DMS 273 (cell line): Measurements from ENCODE around the gene PRKD2.

ENCODE experiments used
- DNase-seq: peaks from one replicate; lab custom pipeline; 2025; ENCODE audit not compliant: unreplicated experiment; lab: John Stamatoyannopoulos, UW

Gene PRKD2

DNA sequence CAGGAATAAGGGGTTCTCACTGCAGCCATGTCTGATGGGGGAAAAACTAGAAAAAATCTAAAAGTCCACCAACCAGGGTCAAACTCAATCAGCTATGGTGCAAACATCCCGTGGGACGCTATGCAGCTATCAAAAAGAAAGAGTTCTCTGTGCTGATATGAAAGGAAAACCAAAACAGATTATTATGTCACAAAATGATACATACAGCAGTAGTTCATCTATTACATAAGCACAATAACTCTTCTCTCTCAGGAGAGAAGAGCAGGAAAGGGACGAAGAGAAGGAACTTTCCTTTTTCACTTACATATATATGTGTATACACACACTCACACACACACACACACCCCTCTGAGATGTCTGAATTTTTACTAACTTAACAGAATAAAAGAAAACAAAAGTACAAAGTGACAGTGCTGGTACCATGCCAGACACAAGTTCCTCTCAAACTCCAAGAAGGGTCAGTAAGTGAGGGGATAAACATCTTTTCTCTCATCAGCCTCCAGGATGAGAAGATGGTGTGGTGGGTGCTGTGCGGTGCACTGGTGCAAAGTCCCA is 26.1 kb upstream of the PRKD2 start:
- DNase-seq, result no peak

DNA sequence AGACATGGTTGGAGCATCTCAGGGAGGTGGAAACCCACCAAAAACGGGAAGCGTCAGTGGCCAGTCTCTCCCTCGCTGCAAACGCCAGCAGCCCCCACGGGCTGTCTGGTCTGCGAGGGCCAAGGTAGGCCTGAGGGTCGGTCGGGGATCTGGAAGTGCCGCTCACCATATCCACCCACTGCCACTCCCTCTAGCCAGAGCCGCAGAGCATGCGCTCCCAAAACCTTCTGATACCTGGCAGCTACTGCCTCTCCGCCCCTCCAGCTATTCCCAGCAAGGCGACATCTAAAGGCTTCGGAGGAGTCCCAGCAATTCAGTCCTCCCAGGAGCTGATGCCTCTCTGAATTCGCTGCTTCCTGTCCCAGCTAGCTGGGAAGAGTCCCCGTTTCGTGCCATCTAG is 24.5 kb upstream of the PRKD2 start:
- no peak for DNase-seq

DNA sequence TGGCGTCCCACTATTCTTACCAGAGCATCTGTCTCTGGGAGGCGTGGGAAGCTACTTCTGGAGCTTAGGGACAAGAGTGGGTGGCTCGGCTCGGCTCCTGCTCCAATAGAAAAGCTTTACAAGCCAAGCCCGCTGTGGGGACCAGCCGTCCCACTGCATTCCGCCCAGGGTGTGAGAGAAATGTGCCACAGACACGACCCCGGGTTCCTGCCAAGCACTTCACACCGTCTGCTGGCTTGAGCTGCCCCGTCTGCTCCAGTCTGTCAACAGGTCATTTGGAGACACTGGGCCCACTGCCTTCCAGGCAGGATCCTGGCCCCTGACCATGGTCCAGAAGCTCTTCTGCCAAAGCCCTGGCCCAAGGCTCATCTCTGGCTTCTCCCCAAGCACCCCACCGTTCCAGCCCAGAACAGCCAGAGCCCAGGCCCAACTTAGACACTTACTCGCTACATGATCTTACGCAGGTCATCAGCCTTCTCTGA is 22.4 kb upstream of the PRKD2 start:
- DNase-seq, result no peak

DNA sequence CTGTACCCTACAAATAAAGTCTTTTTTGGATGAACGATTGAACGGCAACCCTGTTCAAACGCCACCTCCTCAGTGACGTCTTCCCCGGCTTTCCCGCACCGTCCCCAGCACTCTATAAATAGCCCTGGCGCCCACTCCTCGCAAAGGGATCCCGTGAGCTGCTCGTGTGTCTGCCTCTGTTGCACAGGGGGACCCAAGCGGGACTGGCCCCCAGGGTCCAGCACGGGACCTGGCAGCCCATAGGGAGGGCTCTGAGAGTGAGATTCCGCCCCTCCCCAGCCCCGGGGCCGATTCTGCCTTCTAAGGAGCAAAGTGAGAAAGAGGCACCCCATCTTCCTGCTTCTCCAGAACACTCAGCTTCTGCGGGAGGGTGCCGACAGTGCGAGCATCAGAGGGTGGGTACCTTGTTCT is 20.9 kb upstream of the PRKD2 start:
- DNase-seq, result no peak

DNA sequence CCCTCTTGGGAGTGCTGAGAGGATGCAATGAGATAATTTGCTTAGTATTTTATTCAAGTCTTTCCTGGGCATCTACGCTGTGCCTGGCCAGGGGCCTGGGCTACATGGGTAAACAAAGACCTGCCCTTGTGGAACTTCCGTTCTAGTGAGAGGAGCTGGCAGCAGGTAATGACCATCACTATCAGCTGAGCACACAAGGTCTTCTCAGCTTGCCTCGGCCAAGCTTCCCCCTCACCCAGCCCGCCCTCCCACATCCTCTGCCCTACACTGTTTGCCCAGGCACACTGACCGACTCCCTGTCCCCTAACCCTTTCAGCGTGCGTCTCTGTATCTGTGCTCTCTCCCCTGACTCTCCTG is 20.4 kb upstream of the PRKD2 start:
- DNase-seq, result no peak

DNA sequence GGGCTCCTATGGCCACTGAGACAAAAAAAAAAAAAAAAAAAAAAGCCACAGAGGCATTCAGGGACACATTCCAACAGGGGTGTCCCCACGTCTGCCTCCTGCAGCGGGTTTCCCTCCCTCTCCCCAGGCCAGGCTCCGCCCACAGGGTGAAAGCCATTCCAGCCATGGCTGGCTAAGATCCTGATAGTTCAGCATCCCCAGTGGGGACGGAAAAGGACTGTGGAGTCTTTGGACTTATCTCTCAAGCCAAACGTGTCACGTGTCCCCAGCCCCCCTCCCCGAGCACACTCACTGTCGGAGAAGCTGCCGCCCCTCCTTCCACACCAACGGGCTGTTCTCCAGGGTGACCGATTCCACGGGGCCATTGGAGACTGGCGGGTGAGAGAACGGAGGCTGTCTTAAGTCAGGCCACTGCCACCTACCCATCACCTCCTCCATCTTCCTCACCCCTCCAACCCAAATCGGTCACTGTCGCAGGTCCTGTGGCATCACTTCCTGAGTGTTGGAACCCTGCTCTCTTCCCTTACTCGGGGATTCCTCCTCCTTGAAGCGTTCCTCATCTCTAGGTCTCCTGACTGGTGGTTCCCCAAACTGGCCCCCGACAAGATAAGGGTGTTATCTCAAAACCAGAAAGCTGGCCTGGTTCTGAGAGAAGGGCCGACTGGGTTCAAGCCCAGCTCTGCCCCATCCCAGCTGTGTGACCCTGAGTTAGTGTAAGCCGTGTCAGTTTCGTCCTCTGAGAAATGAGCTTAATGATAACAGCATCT is 19.8 kb upstream of the PRKD2 start:
- no peak for DNase-seq

DNA sequence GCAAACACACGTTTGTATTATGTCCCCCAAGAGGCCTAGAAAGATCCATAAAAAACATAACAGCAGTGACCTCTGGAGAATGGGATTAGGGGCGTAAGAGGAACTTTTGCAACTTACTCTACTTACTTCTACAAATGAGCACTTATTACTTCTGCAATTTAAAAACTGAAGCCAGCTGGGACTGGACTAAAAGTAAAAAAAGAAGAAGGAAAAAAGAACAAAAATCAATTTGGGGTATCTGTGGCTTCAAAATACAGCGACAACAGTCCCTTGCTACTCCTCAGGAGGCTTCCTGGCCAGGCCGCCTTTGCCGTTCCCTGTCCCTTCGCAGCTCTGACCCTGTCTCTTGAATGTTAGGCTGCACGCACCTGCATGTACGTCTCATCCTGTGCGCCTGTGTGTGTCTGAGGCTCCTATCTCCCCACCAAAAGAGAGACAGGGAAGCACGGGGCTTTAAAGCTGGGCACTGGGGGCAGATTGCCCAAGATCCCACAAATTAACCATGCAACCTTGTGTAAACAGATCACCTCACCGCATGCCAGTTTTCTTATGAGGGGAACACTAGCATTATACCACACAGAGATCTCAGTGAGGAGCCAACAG is 16.9 kb upstream of the PRKD2 start:
- no peak for DNase-seq

DNA sequence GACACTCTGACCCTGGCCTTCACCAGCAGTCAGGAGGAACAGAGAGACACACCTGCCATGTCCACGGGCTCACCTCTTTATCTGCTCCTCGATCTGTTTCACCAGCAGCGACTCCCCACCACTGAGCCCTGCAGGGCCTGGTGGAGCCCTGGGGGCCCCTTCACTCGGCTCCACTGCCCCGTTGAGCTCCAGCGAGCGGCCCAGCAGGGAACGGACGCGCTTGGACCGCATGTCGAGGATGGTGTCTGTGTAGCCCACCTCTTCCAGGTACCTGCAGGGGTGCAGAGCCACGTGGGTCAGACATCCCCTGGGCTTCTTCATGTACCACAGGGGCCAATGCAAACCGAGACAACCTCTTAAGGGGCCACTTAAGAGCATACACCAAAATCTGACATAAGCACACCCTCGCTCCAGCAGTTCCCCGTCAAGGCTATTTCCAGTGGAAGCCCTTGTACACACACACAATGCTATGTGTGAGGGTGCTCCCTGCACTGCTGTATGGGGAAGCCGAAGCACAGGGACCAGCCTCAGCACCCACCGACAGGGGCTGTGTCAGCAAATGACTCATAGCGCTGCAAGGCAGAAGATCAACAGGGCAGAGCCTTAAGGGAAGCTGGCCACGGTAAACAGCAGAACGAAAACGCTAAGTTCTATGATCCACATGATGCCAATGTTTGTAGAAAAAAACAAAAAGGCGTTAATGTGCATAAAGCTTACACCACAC is 16.2 kb upstream of the PRKD2 start:
- DNase-seq, result no peak

DNA sequence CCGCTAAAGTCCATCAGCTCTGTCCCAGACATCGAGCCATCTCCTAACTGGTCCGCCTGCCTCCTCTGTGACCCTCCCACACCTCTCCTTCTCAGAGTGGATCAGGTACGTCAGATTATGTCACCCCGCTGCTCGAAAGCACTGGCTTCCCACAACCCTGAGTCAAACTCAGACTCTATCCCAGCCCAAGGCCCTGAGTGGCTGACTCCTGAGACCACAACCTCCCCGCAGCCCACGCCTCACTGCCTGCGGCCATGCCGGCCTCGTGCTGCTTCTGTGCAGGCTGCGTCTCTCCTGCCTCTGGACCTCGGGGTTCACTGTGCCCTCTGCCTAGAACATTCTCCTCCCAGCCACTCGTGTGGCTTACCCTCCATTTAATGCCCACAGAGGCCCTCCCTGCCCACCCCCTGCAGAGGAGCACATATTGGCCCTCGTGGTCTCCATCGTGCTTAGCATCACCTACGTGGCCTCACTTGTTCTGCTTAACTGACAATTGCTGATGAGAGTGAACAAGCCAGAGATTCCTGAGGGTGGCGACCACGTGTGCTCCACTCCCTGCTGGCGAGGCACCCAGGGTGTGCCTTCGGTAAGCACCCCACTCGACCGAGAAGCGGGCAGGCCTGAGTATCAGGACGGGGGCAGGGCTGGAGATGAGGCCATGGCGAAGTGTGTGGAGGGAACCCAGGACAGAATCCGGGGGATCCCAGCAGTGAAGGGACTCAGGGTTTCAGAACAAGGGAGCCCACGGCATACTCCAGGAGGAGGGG is 15.4 kb upstream of the PRKD2 start:
- no peak for DNase-seq

DNA sequence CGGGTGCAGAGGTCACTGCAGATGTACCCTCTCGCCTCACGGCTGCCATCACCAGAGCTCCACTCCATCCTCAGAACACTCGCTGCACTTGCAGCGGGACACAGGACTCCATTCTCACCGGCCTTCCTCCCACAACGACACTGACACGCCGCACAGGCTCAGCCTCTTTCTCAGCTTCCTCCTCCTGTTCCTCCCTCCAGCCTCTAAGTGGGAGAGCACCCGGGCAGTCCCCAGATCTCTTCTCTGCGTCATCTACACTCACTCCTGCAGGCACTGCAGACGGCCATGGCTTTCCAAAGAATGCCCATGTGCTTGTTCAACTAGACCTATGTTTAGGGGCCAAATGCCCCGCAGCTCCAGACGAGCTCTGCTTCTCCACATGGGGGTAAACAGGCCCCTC is 14.7 kb upstream of the PRKD2 start:
- no peak for DNase-seq

DNA sequence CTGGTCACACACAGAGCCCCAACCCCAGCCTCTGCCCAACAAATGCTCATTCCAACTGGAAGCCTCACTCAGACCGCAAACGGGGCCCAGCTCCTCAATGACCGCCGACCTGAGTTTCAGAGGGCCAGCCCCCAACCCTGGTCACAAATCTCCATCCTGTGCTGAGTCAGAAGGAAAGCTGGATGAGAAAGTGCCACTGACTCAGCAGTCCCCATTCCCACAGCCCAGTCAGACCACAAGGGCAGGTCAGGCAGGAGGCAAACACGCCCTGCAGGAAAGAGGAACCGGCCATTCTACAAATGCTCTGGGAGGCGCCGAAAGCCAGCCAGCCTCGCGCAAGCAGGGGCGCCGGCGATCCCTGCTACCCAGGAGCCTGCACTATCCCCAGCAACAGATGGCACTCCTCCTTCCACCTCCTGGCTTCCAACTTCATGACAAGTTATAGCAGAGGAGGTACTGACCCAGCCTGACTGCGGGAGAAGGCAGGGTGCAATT is 14.1 kb upstream of the PRKD2 start:
- peak; percentile 75 for DNase-seq

DNA sequence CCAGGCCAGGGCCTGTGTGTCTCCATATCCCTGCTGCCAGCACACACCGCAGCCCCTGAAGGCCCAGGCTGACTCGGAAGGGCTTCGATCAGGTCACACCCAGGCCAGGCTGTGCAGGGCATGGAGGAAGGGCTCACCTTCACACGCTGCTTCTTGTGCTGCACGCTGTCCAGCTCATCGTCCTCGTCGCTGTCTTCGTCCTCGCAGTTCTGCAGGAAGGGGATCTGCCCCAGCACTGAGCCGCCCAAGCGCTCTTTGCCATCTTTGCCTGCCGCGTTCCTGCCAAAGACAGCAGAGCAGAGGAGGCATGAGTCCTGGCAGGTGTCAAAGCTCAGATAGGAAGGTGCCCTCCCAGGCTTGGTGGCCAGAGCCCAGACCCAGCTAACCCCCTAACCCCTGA is 13.7 kb upstream of the PRKD2 start:
- DNase-seq, result no peak

DNA sequence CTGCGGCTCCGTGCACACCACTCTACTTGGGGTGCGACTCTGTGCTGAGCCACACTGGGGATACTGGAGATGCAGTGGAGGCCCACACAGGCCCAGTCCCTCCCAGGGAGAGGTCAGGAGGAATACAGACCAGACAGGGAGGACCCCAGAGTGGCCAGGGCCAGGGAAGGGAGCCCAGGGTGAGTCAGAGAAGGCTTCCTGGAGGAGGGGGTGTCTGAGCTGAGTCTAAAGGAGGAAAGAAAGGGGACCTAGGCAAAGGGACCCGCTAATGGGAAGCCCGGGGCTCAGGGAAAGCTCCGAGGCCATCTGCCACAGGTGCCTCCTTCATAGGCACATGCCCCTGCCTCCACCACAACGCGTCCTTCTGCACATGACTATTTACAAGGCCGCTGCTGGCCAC is 13.3 kb upstream of the PRKD2 start:
- DNase-seq, result no peak

DNA sequence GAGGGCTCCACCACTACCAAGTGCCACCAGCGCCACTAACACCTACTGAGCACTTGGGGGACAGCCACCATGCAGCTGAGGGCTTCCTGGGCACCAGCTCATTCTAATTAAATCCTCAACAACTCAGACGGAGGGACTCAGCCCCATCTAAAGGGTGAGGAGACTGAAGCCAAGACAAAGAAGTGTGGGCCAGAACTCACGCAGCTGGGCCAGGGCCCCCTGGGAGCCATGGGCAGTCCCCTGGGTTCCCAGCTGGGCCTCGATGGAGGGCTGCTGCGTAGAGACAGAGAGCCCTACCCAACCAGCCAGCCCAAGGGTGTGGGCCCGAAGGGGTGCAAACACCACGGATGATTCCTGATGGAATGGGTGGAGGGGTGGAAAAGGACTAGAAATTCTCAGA is 12.8 kb upstream of the PRKD2 start:
- DNase-seq, result no peak

DNA sequence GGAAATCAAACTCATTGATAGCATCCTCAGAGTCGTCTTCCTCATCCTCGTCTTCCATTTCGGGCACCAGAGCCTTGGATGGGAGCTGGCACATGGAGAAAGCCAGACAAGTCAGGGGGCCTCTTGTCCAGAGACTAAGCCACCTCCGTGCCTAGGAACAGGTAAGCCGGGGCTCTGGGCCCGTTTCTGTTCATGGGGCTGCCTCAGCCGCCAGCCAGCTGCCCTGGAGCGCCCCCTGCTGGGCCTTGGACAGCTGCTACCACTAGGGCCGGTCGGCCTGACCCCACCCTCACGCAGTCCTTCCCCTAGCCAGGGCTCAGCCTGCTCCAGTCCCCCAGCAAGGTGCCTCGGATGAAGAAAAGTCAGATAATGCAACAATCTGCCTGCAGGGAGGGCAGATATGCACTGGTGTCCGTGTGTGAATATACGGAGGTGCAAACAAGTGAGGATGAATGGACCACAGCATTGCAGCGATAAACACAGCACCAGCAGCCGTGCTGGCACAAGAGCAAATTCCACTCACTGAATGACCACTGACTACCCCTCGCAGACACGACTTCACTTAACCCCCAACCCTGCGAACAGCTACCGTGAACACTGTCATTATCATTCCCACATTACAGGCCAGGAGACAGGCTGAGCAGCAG is 11.9 kb upstream of the PRKD2 start:
- peak; percentile 80 for DNase-seq

DNA sequence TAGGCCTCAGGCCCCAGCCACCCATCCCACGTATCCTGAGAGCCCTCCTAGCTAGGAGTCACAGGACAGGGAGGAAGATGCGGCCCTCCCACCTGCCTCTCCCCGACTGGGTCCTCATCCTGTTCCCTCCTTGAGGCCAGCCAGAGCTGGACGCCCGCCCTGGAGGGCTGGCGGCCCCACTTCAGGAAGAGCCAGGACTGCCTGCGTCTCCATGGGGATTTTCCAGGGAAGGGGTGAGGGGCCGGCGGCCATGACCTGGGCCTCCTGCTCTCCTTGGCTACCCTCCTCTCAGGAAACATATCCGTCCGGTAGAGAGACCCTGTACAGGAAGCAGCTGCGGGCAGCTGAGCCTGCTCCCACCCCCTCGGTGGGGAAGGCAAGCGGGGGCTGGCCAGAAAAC is 11.3 kb upstream of the PRKD2 start:
- DNase-seq, result no peak

DNA sequence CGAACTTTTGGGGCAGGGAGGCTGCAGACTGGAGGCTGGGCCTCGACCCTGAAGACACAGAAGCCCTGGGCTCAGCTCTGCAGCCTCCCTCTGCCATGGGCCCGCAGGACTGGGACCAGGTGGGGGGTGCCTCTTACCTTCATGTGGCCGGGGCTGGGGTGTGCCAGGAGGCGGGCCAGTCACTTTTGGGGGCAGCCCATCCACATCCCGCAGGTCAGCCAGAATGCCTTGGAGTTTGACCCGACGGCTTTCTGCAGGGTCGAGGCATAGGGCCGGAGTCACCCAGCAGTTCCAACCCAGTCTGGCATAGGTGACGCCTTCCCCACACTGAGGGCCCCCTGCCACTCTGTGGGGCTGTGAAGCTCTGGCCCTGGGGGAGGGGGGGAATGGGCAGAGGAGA is 10.8 kb upstream of the PRKD2 start:
- DNase-seq, result no peak

DNA sequence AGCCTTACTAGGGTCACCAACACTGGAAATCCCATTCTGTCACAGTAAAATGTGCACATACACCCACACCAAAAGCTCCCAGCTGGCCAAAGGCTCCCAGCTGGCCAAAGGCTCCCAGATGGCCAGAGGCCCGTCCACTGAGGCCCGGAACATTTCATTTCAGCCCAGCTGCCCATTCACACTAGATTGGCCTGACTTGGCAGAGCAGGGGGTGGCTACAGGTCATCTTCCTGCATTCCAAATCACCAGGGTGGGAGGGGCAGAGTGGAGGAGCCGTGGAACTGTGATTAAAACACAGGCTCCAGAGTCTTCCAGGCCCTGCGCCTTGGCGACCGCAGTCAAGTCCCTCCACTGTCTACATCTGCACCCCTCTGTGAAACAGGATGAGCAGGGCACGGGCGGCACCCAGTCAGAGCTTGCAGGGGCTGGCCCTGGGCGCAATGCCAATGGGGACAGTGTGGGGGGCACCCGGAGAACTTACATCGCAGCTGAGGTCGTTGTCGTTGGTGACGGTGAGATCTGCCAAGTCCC is 10.1 kb upstream of the PRKD2 start:
- no peak for DNase-seq

DNA sequence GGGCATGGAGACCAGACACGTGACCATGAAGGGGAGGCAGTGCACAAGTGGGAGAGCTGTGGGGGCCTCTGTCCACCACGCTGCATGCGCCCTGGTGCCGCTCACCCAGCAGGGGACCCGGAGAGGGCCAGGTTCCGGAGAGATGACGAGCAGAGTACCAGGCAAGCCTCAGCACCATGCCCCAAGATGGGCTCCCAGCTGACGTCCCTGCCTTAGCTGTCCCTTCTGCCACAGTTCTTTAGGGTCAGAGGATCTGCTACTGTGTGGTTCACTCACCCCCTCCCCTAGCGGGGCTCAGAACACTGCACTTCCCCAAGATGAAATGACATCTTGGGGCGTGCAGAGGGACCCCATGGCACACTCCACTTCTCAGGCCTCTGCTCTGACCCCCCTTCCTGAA is 9.6 kb upstream of the PRKD2 start:
- DNase-seq, result no peak

DNA sequence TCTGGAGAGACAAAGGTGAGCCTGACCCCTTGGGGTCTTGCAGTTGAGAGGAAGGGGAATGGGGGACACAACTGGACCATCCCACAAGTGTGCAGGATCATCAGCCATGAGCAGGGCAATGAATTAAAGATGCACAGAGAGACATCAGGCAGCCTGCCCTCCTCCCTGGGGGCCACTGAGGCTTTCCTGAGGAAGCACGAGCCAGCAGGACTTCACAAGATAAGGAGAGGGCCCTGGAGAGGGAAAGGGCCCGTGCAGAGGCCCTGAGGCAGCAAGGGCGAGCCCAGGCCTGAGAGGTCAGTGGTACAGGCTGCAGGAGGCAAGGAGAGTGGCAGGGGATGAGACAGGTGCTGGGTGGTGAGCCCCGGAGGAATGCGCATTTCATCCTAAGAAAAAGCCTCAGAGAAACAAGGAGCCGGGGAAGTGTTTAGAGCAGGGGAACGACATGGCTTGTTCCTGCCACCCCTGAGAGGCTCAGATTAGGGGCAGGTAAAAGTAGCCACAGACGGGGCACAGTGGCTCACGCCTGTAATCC is 9.0 kb upstream of the PRKD2 start:
- DNase-seq, result no peak
